GM19395 (cell line): ENCODE measurements around the gene PTCH2.
A peak's percentile ranks its signal among the peaks of the same experiment; 100 is the strongest.
"Not testable (repeated sequence)": the region's sequence is repeated elsewhere in the genome, so short reads cannot be mapped to it uniquely, and the experiment has no call there.

ENCODE experiments used
- ATAC-seq: cut with Tn5 transposase; IDR thresholded peaks from one replicate; pipeline ENCODE4 v1.9.1; 2021; ENCODE audit warnings: mild to moderate bottlenecking, moderate library complexity; ENCODE audit not compliant: unreplicated experiment

The PTCH2 gene

DNA sequence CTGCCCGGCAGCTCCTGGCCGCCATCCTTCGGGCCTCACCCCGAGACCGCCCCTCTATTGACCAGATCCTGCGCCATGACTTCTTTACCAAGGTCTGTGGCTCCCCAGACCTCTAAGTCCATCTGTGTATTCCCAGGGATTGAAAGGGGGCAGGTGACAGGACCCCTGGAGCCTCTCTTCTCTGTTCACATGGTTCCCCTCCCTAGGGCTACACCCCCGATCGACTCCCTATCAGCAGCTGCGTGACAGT lies 40.1 kb downstream of the PTCH2 start:
- ATAC-seq, result no peak

DNA sequence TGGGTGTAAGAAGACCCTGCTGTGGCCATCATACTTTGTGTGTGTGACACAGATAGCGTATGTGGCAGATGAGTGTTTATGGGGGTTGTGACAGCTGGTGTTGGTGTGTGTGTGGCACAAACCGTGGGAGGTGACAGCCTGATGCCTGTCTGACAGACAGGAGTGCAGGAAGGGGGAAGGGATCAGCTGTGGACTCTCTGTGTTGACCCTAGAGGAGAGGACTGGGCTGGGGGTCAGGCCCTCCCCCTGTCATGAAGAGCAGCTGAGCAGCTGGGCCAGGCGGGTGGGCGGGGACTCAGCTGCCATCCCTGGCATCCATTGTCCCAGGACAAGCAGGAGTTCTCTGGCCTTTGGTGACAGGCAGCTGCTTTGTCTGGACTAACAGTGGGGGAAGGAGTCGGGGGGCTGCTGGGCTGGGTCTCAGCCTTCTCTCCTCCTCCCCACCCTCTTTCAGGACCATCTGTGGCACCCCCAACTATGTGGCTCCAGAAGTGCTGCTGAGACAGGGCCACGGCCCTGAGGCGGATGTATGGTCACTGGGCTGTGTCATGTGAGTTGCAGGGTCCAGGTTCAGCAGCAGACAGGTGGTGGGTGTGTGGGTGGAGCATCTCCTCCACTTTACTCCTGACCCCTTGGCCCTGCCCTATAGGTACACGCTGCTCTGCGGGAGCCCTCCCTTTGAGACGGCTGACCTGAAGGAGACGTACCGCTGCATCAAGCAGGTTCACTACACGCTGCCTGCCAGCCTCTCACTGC lies 40.6 kb downstream of the PTCH2 start:
- no peak for ATAC-seq

DNA sequence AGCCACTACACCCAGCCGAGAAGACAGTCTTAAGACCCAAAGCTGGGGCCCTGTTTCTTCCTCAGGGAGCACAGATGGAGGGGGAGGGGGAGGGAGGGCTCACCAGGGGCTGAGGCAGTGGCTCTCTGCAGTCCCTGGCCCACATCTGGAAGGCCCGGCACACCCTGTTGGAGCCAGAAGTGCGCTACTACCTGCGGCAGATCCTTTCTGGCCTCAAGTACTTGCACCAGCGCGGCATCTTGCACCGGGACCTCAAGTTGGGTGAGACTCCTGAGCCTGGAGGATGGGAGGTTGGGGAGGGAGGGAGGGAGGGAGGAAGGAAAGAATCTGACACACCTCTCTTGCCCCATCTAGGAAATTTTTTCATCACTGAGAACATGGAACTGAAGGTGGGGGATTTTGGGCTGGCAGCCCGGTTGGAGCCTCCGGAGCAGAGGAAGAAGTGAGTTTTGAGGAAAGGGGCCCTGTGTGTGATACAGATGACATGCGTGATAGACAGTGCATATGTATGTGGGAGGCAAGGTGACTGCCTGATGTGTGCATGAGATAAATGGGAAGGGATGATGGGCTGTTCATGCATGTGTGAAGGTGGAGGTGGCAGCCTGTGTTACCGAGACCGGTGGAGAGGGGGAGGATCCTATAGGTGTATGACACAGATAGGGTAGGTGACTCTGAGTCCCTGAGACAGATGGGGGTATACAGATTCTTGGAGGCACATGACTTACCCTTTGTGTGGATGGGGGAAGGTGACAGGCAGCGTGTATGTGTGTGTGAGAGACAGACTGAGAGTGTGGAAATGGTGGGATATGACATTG lies 41.4 kb downstream of the PTCH2 start:
- ATAC-seq, result no peak

DNA sequence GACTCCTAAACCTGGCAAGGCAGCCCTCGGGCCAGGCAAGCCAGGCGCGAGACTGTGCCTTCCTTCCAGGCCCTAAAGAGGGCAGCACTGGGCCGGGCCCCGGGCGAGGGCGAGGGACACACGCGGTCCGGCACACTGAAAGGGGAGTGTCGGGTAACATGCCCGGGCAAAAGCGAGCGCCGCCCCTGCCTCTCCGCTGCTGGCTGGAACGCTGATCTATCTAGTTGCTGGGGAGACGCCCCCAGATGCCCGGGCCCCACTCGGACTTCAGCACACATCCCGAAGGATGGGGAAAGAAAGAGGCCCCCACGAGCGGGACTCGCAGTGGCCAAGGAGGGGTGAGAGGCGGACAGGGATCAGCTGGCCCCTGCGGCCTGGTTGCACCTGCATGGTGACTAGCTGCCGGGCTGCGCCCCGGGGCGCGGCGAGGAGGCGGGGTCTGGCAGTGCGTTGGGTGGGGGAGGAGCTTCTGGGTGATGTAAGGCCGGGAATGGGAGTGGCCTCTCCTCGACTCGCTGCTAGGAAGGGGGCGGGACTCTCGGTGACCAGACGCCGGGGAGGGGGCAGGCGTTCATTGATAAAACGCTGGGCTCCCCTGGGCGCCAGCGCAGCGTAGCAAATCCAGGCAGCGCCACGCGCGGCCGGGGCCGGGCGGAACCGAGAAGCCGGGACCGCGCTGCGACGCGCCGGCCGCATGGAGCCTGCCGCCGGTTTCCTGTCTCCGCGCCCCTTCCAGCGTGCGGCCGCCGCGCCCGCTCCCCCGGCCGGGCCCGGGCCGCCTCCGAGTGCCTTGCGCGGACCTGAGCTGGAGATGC lies 43.1 kb downstream of the PTCH2 start, which contains the start of gene PLK3:
Gene PLK3 (plus strand): TSS at position 608 of the 815 bp plus-strand sequence. CDS start 87 bp downstream, at position 695.
- ATAC-seq, result peak; percentile 91

DNA sequence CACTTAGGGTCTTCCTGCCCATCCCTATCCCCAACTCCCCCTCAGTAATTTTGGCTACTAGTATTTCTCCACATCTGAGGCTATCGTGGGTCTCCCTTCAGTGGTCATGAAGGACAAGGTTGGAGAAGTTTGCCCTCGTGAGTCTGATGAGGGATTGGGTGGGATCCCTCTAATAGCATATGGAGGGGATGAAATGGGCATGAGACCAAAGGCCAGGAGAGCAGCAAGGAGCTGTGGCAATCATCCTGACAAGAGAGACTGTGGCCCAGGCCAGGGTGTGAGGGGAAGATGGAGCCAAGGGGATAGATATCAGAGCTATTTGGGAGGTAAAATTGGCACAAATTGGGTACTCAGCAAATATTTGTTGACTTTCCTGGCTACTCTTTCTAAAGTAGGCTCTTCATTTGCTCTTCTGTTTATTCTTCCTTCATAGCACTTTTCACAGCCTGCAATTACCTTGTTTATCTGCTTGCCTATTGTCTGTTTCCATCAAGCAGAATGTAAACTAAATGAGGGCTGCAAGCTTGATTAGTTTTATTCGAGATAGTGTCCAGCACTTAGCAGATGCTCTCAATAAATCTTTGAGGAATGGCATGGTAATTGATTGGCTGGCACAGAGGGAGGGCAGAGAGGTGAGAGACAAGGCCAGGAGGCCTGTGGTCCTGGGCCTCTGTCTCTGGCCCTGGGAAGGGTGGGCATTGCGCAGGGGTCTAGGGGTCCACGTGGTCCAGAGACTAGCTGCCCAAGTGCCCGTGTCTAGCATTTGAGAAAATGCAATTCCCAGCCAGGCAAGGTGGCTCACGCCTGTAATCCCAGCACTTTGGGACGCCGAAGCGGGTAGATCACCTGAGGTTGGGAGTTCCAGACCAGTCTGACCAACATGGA lies 44.3 kb downstream of the PTCH2 start:
- no peak for ATAC-seq

DNA sequence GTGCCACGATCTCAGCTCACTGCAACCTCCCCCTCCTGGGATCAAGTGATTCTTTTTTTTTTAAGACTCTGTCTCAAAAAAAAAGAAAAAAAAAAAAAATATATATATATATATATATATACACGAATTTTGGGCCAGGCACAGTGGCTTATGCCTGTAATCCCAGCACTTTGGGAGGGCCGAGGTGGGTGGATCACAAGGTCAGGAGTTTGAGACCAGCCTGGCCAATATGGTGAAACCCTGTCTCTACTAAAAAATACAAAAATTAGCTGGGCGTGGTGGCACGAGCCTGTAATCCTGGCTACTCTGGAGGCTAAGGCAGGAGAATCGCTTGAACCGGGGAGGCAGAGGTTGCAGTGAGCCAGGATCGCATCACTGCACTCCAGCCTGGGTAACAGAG lies 45.2 kb downstream of the PTCH2 start:
- not testable (repeated sequence) for ATAC-seq

DNA sequence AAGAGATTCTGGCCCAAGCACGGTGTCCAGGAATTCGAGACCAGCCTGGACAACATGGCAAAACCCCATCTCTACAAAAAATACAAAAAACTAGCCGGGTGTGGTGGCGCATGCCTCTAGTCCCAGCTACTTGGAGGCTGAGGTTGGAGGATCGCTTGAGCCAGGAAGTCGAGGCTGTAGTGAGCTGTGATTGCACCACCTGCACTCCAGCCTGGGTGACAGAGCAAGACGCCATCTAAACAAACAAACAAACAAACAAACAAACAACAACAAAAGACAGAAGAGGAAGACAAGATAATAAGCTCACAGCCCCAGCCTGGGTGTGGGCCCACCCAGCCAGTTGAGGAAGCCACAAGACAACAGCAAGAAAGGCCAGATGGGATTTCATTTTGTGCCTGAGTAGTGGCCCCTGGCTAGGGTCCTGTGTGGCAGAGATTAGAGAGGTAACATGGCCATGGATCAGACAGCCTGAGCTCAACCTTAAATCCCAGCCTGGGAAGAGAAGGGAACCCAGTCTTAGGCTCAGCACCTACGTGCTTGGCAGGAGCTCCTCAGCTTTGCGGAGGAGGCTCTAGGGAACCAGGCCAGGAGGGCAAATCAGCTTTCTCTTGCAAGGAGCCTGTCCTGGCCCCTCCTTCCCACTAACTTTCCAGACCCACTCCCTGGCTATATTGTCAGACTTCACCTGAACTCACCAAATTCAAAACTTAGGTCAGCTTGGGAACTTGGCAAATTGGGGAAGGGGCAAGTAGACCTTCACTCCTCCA lies 50.1 kb downstream of the PTCH2 start:
- ATAC-seq, result no peak

DNA sequence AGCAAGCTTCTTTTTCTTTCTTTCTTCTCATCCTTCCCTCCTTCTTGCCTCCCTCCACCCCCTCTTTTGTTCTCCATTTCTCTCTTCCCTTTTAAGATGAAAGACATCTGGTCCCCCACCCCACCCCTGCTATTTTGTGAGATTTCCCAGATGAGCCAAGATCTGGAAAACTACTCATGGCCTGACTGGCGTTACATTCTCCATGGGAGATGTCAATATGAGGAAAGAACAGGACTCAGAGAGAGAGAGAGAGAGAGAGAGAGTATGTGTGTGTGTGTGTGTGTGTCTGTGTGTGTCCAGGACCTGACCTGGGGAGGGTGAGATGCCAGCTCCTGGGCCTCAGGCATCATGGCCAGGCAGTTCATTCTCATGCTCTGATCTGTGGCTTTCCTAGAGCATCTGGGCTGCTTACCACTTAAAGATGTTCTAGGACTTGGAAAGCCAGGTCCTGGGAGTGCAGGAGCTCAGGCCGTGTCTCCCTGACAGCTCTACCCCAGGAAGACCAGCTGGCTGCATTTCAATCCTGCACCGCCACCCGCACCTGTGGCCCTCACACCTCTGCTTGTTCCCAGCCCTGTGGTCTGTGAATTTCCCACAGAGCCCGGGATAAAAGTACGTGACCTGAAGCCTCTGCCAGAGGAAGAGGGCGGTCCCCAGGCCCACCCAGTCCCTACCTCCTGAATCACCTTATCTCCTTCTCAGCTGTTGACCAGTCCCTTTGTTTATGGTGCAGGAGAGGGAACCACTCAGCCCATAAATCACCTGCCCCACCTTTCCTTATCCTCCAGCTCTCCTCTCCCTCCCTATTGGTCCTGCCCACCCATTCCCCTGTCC lies 51.9 kb downstream of the PTCH2 start:
- no peak for ATAC-seq

DNA sequence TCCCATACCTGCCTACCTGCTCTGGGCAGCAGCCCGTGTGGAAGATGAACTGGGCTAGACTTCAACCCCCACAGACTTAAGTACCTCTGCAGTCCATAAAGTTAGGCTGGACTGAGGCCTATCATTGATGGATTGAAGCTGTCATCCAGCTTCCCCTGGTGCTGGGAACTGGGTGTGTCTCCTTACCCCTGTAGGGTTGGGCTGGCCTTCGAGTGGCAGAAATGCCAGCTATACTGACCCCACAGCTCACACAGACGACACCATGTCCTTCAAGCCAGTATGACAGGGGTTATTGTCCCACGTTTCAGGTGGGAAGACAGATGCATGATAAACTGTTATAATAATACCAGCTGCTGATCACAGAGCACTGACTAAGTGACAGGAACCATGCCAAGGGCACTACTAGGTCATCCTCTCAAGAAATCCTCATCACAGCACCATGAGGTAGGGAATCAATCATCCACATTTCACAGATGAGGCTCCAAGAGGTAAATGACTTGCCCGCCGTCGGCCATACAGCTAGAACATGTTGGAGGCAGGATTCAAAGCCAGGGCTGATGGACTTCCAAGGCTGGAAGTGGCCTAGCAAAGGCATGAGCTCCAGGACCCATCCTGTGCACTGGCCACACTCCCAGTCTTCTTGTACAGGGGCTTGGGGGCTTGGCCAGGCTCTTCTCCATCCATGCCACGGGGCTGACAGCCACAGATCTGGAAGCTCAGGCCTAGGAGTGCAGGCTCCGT lies 54.8 kb downstream of the PTCH2 start, which contains the start of gene BEST4:
Gene BEST4 (minus strand): TSS at position 51 of the 741 bp plus-strand sequence. CDS start 465 bp downstream, outside the sequence.
- ATAC-seq, result no peak

DNA sequence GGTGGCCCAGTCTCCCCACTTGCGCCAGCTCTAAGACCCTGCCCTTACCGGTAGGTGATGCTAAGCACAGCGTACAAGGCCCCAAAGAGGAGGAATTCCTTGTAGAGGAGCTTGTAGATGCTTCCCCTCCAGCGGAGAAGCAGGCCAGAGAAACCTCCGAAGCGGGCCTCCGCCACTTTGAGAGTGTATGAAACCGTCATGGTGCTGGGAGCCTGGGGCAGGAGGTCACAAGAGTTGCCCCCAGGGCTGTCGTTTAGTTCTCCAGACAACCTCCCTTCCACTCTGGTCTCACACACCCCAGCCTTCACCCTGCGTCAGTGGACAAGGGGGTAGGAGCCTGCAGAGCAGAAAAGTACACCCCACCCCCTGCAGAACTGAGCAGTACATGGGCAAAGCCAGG lies 55.5 kb downstream of the PTCH2 start:
- no peak for ATAC-seq

DNA sequence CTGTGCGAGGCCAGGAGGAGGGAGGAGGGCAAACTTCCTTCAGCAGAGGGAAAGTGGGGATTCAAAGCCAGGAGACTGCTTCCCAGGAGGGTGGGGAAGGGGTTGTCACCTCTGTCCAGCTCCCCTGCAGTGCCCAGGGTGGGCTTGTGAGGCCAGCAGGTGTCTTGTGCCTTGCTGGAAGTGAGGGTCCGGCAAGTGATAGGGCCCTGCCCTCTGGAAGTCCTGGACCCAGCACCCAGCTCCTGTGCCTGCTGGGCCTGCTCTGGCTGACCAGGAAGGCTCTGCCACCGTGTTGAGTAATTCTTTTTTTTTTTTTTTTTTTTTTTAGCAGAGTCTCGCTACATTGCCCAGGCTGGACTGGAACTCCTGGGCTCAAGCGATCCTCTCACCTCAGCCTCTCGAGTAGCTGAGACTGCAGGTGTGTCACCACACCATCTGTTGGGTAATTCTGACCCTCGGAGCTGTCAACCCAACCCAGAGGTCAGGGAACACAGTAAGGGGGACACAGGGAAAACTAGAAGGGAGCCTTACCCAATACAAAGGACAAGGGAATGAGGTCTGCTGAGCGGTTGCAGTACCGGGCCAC lies 56.1 kb downstream of the PTCH2 start:
- no peak for ATAC-seq

DNA sequence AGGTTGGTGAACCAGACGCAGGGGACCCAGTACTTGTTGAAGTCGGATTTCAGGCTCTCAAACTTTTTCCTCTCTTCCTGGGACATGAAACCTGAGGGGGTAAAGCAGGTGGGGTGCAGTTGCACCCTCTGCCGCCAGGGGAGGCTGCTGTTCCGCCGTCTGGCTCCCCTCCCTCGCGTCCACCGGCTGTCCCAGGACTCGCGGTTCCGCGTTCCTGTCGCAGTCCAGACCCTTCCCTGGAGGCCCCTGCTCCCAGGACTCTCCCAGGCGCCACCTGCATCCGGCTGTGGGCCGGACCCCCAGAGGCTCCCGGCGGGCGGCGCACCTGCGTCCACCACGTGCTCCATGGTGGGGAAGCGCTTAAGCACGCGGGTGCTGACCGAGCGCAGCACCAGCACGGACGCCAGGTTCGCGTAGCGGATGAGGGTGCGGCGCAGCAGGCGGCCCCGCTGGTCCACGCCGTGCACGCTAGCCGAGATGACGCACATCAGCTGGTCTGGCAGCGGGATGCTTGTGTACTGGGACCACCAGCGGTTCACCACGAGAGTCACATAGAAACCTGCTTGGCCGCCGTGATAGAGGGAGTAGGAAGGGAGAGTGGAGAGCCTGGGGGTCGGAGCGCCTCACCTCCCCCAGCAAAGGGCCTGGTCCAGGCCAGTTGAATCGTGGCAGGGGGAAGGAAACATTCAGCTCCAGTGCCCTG lies 56.8 kb downstream of the PTCH2 start:
- ATAC-seq, result no peak

DNA sequence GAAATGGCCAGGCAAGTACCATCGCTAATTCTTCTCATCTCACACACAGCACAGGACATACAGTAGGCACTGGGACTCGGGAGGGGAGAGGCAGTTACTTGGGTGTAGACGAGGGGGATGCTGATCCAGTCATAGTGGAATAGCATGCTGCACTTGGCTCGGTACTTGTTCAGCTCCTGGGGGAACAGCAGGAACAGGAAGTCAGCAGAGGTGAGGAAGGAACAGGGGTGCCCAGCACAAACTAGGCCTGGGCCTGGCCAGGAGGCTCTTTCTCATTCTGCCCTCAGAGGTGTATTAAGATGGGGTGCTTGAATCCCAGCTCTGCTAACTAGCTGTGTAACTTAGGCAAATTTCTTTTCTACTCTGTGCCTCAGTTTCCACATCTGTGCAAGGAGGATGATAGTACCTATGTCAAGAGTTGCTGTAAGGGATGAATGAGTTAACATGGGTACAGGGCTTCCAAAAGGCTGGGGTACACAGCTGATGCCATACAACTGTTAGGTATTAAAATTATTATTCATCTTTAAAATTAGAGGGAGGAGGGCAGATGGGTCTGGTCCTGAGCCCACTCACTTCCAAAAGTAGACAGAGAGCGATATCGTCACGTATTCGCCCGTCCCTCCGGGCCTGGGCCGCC lies 57.4 kb downstream of the PTCH2 start:
- no peak for ATAC-seq

DNA sequence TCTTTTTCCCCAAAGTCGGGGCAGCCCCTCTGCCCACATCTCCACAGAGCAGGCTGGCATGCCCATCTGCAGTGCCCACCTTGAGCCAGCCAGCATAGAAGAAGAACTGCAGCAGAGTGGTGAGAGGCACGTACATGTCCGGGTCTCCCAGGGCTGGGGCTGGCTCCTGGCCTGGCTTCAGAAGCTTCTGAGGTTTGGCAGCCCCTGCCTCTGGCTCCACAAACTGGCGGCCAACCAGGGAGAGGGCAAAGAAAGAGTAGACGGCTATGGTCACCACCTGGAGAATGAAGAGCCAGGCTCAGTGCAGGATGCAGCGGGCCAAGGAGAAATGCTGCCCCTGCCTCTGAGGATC lies 58.0 kb downstream of the PTCH2 start:
- ATAC-seq, result no peak

DNA sequence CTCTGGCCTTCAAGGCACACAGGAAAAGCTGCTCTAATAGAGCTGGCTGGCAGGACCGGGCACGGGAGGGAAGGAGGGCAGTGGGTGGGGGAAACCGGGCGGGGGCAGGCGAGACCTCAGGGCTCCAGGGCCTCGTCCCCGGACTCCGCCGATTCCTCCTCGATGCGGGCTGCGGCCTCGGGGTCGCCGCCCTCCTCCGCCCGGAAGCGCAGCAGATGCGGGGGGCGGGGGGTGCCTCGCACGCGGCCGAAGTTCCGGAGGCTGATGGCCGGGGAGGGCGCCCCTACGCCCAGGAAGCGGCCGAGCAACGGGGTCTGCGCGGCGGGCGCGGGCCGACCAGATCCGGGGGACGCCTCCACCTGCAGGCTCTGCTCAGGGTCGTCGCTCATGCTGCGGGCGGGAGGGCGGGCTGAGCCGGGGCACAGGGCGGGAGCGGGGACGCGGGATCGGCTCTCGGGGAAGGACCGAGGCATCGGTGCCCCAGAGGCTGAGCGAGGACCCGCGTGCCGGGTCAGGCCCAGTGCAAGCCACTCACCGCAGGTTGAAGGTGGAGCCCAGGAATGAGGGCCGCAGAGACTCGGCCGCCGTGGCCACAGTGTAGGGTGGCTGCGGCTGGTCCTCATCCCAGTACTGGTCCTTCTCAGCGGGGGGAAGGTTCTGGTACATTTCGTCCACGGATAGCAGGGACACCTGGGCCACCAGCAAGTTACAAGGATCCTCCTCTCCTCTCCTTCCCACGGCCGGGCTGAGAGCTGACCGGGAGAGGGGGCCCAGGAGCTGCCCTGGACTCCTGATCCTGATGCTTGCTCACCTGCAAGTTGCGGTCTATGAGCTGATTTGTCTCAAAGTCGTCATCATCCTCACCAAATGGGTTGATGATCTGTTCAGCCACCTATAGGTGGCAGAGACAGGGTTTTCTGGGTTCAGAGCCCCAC lies 58.7 kb downstream of the PTCH2 start:
- ATAC-seq, result no peak

DNA sequence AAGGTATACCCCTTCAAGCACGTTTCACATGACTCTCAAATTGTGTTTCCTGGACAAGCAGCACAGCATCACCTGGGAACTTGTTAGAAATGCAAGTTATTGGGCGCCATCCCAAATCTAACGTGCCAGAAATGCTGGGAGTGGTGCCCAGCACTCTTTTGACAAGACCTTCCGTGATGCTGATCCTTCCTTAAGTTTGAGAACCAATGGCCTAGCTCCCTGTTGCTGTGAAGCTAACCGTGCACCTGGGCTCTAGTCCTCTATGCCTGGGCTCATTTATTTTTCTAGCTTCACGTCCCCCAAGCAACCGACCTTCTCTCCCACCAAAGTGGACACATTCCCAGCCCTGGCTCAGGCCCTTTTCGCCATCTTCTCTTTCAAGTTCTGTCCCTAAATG lies 59.4 kb downstream of the PTCH2 start:
- no peak for ATAC-seq
